HuH-7 (cell line): ENCODE measurements around the gene MICAL3.

ENCODE experiments used
- DNase-seq: peaks from one replicate; pipeline ENCODE4 v3.0.0; 2011; ENCODE audit warnings: low spot score

Gene MICAL3

DNA sequence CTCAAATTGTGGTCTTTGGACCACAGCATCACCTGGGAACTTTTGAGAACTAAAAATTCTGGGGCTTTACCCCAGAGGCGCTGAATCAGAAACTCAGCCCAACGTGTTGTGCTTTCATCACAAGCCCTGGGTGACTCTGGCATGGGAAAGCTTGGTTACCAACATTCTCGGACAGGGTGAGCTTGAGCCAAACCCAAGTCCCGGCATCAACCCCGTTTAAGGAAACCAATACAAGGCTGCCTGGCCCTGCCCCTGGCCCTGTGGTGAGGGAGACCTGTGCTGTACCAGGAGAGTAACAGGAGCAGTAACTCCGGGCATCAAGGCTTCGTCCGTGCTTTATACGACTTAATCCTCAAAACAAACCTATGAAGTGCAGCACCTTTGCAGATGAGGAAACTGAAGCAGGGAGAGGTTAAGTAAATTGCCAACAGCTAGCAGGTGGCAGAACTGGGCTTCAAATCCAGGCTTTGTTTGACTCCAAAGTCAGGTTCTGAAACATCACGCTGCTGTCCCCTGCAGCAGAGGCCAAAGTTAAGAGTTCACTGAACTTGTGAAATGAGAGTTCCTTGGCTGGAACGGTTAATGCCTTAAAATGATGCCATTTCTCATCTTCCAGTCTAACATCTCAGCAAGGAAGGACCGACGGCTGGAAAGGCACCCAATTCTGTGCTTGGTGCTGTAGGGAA, 186.0 kb downstream of the MICAL3 start:
- DNase-seq: no peak

DNA sequence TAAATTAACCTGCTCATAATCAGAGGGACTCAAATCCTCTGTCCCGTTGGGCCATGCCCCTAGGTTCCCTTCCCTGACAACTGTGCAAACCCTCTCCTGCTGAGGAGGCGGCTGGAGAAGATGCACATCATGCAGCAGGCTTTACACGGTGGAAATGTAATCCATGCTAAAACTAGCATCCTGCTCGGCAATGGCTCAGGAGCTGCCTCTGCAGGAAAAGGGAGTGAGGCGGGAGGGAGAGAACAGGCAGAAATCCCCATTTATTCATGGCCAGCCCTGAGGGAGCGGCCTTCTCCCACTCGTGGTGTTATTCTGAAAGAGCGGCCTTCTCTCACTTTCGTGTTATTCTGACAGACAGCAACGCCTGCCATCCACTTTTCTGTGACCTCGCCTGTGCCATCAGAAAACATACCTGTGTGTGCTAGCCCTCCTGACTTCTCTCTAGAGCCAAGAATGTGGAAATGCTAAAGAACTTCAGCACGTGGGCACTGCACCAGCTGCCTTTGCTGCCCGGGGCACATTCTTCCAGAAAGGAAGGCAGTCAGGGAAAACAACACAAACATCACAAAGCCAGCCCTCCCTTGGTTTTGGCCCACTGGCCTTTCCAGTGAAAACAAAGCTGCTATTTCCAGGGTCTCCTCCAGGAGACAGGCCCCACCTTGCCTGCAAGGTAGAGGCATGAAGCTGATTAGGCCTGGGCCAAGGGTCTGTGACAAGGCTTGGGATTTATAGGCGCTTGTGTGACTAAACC, 187.2 kb downstream of the MICAL3 start:
- no peak for DNase-seq

DNA sequence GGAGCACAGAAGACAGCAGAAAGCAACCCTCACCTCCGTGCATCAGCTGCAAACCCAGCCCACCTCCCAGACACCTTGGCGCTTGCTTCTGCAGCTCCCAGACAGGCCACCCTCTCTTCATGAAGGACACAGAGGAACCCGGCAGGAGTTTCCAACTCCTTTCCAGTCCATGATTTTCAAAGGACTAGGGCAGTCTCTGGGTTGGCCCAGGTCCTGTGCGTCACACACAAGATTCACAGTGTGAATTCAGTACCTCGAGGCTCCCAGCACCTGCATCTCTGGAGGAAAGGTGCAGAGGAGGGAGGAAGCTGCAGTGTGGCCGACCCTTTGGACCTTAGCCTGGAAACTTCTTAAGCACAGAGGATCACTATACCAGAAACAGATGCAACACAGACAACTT, 189.1 kb downstream of the MICAL3 start:
- no peak for DNase-seq

DNA sequence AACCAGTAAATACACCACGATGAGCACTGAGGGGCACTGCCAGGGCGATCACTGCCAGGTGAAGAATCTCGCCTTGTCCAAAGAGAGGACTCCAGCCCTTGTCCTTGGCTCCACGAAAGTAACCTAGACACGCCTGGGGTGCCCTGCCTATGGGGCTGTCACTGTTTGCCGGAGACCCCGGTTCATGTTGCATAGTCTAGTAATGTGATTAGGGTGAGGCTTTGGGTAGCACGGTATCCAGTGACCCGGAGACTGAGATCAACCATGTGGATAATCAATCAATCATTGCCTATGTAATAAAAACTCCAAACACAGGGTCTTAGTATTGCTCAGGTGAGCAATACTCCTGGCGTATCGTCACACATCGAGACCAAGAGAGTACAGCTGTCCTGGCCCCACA, 190.9 kb downstream of the MICAL3 start:
- DNase-seq: no peak

DNA sequence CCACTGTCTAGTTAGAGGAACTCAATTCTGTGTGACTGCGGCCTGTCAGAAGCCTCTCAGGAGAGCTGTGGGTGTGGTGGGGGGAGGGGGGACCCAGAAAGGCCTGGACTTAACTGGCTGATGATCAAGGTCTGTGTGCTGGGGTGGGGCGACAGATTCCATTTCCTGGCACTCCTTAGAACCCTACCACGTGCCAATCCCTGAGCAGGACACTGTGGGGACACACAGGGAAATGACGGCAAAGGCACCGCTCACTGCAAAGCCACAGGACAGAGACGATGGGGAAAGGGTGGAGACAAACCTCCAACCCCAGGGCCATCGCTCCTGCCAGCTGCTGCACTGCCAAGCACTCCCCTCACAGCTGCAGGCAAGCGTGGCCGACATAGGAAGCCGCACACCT, 191.7 kb downstream of the MICAL3 start:
- DNase-seq: no peak

DNA sequence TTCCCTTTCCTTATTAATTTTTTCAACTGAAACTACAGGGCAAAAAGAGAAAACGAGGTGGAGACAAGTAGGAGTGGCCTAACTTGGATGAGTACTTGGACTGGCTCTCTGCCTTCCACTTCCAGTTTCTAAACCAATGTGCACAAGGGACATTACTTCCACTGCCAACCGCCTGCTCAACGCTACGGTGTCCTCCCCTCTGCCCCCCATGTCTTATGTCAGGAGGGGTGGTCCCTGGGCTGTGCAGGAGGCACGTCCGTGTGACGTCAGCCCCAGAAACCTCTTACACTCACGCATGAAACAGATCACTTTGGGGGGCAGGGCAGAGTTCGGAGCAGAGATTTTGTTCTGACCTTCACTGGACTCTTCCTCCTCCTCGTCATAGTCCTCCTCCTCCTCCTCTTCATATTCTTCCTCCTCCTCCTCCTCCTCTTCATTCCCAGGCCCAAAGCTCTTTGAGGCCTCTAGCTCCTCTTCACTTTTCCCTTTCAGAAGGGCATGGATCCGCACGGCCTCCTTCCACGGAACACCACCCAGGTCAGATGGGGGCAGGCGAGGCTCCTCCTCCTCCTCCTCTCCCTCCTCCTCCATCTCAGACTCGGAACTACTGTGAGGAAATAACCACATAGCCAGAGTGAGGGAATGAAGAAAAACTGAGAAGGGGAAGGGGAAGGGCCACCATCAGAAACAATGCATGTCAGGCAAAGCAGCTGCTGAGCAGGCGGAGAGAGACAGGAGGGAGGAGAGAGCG, 192.7 kb downstream of the MICAL3 start:
- DNase-seq: no peak

DNA sequence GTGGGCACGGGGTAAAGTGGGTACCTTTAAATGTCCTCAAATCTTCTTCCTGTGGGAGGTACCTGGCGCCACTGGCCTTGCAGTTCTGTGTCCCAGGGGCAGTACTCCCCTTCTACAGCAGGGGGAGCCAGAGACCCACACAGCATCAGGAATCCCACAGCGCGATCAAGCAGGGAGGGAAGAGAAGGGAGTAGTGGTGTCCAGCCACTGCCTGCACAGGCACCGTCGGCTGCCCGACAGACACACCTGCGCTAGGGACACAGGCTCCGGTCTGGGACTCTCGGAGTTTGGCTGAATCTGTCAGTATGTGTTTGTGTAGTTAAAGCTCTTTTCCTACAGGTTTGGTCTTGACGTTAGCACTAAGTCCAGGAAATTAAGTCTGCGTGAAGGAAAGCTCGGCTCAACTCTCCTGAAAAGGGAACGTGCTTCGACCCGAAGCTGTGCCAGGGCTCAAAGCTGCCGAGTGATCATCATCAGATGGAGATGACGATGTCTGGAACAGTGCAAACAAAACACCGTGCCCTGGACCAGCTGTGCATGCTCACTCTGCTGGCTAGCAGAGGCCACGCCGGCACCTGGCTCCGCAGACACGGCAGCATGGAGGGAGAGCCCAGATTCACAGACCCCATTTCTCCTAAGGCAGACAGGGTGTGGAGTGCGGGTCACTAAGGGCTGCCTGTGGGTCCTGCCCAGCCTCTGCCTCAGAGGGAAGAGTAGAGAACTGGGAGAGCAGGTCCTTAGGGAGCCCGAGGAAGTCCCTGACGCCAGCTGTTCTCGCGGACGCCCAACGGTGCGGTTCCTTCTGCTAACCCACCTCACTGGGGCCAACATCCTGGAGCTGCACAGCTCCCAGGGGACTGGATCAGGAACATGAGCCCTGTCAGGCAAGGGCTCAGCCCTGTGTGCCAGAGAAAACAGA, 194.1 kb downstream of the MICAL3 start:
- DNase-seq: peak; percentile 97

DNA sequence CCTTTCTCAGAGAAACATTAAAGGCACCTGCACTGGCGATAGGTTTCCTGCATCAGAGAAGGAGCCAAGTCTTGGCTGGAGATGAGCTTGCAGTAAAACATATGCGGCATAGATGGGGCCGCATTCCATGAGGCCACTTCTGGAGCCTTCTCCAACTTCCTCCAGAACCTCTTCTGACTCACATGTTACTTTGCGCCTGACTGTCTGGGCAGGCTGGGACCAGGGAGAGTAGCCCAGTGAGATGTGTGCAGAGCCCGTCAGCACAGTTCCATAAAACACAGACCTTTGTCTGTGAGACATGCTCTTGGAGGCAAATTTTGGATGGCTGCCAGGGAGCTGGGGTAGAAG, 194.7 kb downstream of the MICAL3 start:
- no peak for DNase-seq

DNA sequence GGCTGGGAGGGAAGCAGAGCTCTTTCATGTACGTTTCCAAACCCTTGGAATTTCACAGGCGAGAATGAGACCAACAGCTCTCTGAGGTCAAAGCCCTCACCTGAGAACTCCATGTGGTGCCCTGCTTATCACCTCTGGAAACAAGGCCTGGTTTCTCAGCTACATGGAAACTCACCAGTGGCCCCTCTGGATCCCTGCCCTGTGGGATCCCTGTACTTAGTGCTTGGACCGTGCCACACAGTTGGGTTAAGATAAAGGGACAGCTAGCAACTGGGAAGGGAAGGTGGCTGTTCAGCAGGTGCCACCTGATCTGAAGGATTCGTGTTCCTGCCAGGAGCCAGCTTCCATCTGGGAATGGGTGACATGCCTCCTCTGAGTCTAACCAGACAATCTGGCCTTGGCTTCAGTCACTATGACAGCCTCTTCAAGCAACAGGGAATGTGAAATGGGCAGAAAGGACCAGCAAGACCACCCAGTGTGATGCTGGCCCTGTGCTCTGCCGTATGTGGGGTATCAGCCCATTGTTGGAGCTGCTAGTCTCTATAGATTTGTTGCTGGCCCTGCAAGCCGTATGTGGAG, 195.8 kb downstream of the MICAL3 start:
- DNase-seq: no peak

DNA sequence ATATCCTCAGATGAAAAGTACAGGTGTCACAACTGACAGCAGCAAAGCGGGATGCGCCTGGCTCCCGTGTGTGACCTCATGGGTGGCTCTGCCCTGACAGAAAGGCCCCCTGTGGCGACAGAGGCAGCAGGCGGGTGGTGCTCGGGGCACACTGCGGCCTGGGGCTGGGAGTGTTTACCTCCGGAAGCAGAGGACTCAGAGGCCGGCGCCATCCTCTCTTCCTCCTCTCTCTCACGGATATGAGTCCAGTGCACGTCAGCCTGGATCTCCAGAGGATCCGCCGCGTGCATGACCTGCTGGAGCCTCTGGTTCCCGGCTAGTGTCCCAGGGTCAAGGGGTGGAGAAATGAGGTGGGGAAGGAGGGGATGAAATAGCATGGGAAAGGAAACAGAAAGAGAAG, 196.9 kb downstream of the MICAL3 start:
- no peak for DNase-seq

DNA sequence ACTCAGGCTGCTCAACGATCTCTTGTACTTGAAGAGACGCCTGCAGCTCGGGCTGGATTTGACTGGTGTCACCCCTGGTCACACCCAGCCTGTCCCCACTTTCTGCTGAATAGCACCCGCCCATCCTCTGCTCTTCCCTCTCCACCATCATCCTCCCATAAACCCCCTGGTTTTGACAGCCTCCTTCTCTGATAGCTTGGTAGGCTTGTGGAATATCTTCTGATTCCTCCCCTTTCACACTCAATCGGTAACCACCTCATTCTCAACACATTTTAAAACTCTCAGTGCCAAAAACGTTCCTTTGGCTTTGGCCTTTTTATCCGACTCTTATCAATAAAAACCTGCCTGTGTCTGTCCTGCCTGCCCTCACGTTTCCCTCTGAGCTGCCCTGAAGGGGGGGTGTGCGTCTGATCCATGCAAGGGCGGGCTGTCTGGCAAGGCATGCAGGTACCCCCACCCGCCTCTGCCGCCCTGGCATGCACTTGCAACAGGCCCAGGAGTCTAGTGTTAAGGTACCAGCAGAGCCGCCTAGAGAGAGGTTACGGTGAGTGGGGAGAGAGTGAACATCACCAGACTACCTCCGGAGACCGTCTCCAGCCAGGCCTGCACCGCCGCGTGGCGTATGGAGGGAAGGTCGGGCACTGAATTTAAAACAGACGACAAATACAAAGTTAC, 198.3 kb downstream of the MICAL3 start:
- no peak for DNase-seq

DNA sequence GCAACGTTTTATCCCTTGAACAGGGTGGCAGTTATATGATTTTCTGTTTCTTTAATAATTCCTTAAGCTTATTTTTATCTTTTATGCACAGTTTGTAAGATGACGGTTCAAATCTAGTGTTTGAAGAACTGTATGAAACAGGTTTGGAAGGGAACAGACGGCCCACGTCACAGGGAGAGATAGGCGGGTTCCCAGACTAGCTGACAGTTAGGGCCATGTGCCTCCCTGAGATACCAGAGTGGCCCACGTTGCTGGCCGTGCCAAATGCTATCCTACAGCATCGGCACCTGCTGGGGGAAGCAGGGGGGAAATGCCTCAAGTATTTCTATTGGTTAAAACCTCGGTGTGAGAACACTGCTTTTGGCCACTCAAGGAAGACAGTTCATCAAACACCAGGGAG, 199.9 kb downstream of the MICAL3 start:
- DNase-seq: no peak

DNA sequence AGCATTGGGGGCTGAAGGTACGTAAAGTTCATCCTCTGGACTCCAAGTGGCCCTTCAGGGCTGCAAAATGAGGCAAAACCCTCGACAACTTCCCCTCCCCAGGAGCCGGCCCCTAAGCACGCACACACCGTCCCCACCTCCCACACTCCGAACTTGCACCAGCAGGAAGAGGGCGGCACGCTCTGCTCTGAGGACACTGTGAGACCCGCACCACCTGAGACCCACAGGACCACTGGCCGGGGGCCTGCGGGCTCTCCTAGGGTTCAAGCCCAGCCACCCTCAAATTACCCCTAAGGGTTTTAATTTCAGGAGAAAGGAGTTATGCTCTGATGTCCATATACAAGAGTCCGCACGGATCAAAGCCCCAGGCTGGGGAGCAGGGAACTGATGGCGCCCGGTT, 200.4 kb downstream of the MICAL3 start:
- DNase-seq: no peak

DNA sequence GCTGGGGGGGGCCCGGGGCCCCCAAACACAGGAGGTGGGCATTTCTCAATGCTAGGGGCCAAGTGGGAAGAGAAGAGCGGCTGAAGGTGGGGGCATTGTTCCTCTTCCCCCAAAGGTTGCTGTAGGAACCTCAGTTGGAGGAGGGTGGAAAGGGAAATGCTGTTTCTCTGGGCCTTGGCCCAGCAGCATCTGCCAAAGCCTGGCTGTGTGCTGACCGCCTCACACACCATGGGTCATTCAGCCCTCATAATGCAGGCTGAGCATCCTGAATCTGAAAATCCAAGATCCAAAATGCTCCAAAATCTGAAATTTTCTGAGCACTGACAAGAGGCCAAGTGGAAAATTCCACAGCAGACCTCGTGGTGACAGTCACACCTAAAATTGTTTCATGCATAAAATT, 201.1 kb downstream of the MICAL3 start:
- DNase-seq: no peak

DNA sequence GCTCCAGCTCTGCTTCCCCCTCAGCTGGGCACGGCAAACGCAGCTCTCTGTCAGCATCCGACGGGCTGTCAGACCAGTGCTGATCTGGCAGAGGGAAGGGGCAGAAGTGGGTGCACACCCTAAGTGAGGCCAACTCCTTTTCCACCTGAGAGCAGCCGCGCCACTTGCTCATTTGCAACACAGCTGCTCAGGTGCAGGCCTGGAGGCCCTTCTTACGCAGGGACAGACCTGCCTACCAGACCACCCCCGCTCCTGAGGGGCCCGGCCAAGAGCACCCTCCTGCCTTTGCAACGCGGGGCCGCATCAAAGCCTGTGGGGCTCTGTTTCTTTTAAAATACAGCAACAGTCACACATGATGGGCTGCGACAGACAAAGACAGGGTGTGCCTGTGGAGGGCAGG, 202.3 kb downstream of the MICAL3 start:
- DNase-seq: no peak

DNA sequence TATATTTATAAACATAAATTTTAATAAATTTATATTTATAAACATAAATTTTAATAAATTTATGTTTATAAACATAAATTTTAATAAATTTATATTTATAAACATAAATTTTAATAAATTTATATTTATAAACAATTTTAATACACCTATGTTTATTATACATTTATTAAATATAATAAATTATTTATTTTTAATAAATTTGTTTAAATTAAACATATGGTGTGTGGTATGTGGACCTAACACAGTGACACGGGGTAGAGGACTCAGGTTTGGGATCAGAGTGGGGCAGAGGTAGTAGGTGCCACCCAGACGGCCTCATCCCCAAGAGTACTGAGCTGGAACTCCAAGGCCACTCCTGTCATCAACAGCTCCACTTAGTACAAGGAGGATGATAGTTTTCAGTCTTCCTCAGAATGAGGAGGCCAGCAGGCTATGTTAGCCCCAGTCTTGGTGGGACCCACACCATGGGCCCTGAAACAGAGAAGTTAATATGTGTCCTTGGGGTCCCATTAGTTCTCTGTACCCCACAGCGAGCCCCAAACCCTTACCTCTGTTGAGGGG, 203.4 kb downstream of the MICAL3 start:
- DNase-seq: peak; percentile 59

DNA sequence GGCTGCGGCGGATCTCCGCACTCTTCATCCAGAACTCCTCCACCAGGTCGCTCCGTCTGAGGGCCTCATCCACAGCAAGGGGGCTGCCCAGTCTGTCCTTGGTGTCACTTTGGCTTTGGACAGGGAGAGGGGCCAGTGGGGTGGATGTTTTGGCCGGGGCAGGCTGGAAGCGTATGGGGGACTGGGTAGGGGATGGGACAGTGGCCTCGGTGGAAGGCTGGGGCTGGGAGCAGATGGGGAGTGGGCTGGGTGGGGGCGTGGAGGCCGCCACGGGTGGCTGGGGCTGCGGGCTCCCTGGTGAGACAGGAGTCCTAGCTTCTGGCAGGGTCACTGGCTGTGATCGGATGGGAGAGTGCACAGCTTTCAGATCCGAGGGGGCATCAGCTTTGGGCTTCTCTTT, 205.7 kb downstream of the MICAL3 start:
- DNase-seq: no peak

DNA sequence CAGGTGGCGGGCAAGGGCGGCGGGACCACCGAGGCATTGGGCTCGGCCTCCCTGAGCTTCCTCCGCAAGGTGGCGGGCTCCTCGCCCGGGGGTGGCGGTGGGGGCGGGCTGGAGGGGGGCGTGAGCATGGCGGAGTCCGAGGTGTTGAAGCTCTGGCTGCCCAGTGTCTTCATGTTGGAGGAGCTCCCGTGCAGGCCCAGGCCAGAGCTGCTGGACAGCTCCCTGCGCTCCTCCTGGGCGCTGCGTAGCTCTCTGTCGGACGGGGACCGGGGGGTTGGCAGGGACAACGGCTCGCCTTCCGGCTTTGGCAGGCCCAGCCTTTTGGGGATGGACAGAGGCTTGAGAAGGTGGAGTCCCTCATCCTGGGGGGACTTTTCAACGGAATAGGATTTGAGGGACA, 206.2 kb downstream of the MICAL3 start:
- no peak for DNase-seq

DNA sequence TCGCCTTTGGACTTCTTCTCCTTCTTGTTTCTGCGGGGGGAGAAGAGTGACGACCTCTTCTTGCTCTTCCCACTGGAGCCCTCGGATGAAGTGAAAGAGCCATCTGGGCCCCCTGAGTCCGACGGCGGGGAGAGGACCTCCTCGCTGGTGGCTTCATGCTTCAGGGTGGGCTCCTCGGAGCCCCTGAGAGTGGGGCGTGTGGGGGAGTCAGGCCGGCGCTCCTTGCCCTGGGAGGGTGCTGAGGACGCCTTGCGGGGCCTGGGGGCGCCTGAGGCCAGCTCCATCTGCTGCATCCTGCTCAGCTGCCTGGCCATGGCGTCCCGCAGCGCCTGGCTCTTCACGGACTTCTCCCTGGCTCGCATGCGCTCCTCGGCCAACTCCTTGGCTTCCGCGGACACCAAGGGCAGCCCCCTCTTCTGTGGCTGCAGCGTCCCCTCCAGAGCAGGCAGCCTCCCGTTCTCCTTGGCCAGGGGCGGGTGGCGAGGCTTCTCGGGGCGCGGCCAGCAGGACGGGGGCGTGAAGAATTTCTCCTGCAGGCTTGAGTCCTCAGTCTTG, 206.8 kb downstream of the MICAL3 start:
- DNase-seq: no peak

DNA sequence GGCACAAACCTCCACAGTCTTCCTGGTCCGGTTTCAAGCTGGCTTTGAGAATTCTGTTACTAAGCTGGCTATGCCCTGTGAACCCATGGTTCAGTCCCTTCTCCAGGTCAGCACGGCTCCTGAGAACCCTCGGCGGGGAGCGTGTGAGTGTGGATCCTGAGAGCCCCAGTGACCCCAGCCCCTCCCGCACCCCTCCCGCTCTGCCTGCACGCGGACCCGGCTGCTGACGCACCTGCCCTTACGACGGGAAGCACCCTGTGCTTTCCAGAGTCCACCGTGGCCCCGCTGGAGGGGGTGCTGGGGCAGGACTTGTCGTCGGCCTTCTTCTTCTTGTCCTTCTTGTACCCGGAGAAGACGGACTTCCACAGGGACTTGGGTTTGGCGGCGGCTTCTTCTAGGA, 207.3 kb downstream of the MICAL3 start:
- DNase-seq: no peak

DNA sequence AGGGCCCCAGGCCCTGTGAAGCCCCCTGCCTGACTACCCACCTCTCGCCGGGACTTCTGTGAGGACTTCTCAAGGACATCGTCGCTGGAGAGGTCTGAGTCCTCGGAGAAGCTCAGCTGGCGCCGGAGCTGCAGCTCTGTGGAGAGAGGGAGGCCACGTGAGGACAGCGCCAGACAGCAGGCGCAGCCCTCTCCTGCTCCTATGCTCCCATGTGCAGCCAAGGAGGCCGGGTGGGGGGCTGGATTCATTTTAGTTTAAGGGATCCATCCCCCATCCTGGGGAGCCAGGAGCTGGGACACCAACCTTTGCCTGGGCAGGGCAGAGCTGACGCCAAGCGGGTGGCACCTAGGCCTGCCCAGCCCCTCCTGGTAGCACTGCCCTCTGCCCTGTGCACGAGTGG, 207.7 kb downstream of the MICAL3 start:
- DNase-seq: no peak
